GM21390 (cell line): ENCODE measurements around the gene AHI1.

ENCODE experiments used
- ATAC-seq: cut with Tn5 transposase; IDR thresholded peaks from one replicate; pipeline ENCODE4 v1.9.1; 2021; ENCODE audit not compliant: unreplicated experiment

The AHI1 gene

DNA sequence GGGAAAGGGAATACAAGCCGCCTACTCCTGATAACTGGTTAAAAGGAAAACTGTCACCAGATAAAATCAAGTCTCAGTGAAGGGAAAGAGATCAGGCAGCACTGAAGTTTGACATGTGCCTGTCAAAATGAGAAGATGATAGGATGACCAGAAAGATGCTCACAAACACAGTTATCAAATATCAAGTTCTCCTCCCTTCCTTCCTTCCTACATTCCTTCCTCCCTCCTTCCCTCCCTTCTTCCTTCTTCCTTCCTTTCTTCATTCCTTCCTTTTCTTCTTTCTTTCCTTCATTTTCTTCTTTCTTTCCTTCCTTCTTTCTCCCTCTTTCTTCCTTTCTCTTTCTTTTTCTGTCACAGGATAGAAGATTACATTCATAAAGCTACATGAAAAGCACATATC, 261.2 kb downstream of the AHI1 start:
- ATAC-seq: no peak

- no peak for ATAC-seq
Observed at GRCh38 chr6:135235716-135236115, 261.8 kb downstream of the AHI1 start.

DNA sequence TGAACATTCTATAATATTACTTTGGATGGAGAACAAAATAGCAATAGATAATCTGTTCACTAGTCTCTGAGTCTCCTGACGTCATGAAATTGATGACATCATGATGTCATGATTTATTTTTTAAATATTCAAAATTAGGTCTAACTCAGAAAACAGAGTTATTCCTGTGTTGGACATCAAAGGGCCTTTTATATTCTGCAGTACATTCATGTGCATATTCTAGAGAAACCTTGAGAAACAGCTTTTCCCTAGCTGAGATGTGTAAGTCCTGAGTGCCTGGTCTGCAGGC, 263.1 kb downstream of the AHI1 start:
- no peak for ATAC-seq

DNA sequence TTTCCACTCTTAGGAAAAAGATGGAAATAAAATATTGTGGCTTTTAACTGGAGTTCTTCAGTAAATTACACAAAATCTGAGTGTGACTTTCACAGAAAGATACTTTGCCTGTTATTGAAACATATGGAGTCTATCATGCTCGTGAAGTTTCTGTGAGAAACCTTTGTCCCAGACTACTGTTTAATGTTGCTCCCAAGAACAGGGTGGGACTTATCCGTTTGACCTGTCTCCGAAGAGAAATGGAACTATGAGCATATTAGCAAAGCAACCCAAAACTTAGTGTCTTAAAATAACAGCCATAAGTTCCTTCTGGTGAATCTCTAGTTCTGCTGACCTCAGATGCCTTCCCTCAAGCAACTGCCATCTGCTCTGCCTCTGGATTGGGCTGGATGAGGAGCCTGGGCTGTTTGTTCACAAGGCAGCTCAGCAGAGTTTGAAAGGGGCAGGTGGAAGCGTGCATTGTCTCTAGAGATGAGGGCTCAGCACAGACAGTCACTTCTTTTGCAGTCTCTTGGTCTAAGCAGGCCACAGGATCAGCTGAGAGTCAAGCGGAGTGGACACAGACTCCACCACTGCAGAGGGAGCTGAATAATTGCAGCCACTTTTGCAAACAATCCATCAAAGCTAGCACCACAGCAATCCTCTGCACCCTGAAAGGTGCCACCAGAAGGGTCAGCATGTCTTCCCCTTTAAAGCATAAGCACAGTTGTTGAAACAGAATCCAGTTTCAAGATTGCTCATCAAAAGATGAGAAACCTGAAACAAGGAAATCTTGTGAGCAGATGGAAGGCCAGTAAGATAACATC, 263.7 kb downstream of the AHI1 start:
- ATAC-seq: peak; percentile 76
